Endothelial cell of umbilical vein (primary cell): ENCODE results near the gene GLRX2. TPM values are rescaled to one million over a fixed set of nuclear protein-coding genes. Genes with fewer than 3 reads are reported as not detected.

Experiments used
- BruUV-seq: library from RNA; stranded (reverse); fragments of 400-500 nt; replicated peaks from 2 replicates; lab custom pipeline; 2021; lab: Mats Ljungman, UMichigan
- CTCF ChIA-PET: fragments of 300-600, 350-600 bp; sonication (Branson Sonifier 250); formaldehyde crosslinking; loops from one replicate; lab custom pipeline; 2021; ENCODE audit warnings: antibody characterized with exemption, inconsistent platforms; lab: Charles Lee
- POLR2A ChIA-PET: fragments of 300-600, 350-600 bp; sonication (Branson Sonifier 250); formaldehyde crosslinking; loops from one replicate; lab custom pipeline; 2021; ENCODE audit warnings: antibody characterized with exemption, inconsistent platforms; lab: Charles Lee
- DNase-seq: peaks from one replicate; pipeline ENCODE4 v3.0.0-alpha.2; 2011; ENCODE audit warnings: low read depth, low spot score
- FAIRE-seq: peaks from 2 replicates; lab custom pipeline; 2011; peaks lifted over from hg19 to GRCh38; lab: Jason Lieb, UNC
- H2AFZ ChIP-seq: 2 replicates; pipeline ENCODE4 v1.6.0; 2012; ENCODE audit warnings: low read depth, low read length, control low read depth, inconsistent platforms
- H3K27ac ChIP-seq: 2 replicates; pipeline ENCODE4 v1.5.1; 2011; ENCODE audit warnings: low read depth, mild to moderate bottlenecking, control low read depth, low read length, moderate library complexity; ENCODE audit not compliant: insufficient read depth
- H3K27me3 ChIP-seq, 2 experiments: 2 replicates each; pipeline versions ENCODE4 v1.6.0 to v1.6.1; 2011; ENCODE audit warnings: low read length in 2 of 2, mixed read lengths in 1 of 2; ENCODE audit not compliant: control insufficient read depth in 2 of 2, insufficient read depth in 2 of 2
- H3K36me3 ChIP-seq, 2 experiments: 2 replicates in 1 of 2; 3 replicates in 1 of 2; pipeline ENCODE4 v1.5.1; 2011; ENCODE audit warnings: low read length in 2 of 2, mild to moderate bottlenecking in 1 of 2, moderate library complexity in 1 of 2; ENCODE audit not compliant: control insufficient read depth in 2 of 2, insufficient read depth in 2 of 2; ENCODE audit errors: extremely low read depth in 1 of 2
- H3K4me1 ChIP-seq: 3 replicates; pipeline ENCODE4 v1.5.1; 2011; ENCODE audit warnings: mild to moderate bottlenecking, low read length; ENCODE audit not compliant: control insufficient read depth, insufficient read depth; ENCODE audit errors: extremely low read depth
- H3K4me2 ChIP-seq: 2 replicates; pipeline ENCODE4 v1.6.1; 2011; ENCODE audit warnings: low read length, control low read depth, mixed read lengths; ENCODE audit not compliant: insufficient read depth
- H3K4me3 ChIP-seq, 3 experiments: fragments of 200-600 bp in 1 of 3; sonication (generic), shearing (Covaris generic) in 1 of 3; replicated peaks in 1 of 3; 2 replicates each; pipeline ENCODE4 v1.5.1; 2011 to 2016; ENCODE audit warnings: control low read depth in 3 of 3, low read length in 3 of 3, mild to moderate bottlenecking in 2 of 3, inconsistent platforms in 1 of 3, low read depth in 1 of 3, moderate library complexity in 1 of 3; ENCODE audit not compliant: insufficient read depth in 1 of 3
- H3K79me2 ChIP-seq: 2 replicates; pipeline ENCODE4 v1.6.0; 2012; ENCODE audit warnings: low read length, inconsistent platforms; ENCODE audit not compliant: control insufficient read depth, insufficient read depth
- H3K9ac ChIP-seq: replicated peaks from 2 replicates; pipeline ENCODE3; 2011; ENCODE audit warnings: low read length, control low read depth; ENCODE audit not compliant: insufficient read depth; ENCODE audit errors: extremely low read depth
- H3K9me1 ChIP-seq: replicated peaks from 3 replicates; pipeline ENCODE4 v1.6.0; 2011; ENCODE audit warnings: mild to moderate bottlenecking, low read length; ENCODE audit not compliant: control insufficient read depth, insufficient read depth; ENCODE audit errors: extremely low read depth
- H3K9me3 ChIP-seq: replicated peaks from 2 replicates; pipeline ENCODE4 v1.5.1; 2012; ENCODE audit warnings: low read length, inconsistent platforms; ENCODE audit not compliant: control insufficient read depth, insufficient read depth
- H4K20me1 ChIP-seq: replicated peaks from 2 replicates; pipeline ENCODE3; 2011; ENCODE audit warnings: mild to moderate bottlenecking, low read length; ENCODE audit not compliant: control insufficient read depth, insufficient read depth; ENCODE audit errors: extremely low read depth
- EZH2 ChIP-seq: IDR thresholded peaks from 2 replicates; pipeline ENCODE4 v1.6.1; 2012; ENCODE audit warnings: borderline replicate concordance, low read depth, mild to moderate bottlenecking, moderate library complexity, low read length, inconsistent platforms; ENCODE audit not compliant: severe bottlenecking
- FOS ChIP-seq: IDR thresholded peaks from 2 replicates; pipeline ENCODE4 v1.6.1; 2011; ENCODE audit warnings: mild to moderate bottlenecking, low read length, moderate library complexity, borderline replicate concordance; ENCODE audit not compliant: insufficient read depth
- GATA2 ChIP-seq: IDR thresholded peaks from 2 replicates; pipeline ENCODE4 v1.7.0; 2011; ENCODE audit warnings: low read depth, mild to moderate bottlenecking, moderate library complexity, mixed read lengths, low read length; ENCODE audit not compliant: insufficient read length, insufficient read depth
- JUN ChIP-seq: IDR thresholded peaks from 2 replicates; pipeline ENCODE4 v1.6.1; 2011; ENCODE audit warnings: borderline replicate concordance, low read depth; ENCODE audit not compliant: insufficient read length, insufficient read depth
- MYC ChIP-seq: IDR thresholded peaks from one replicate; pipeline ENCODE4 v1.6.1; 2011; ENCODE audit warnings: mild to moderate bottlenecking, low read depth, low read length
- POLR2A ChIP-seq: IDR thresholded peaks from 2 replicates; pipeline ENCODE4 v1.6.1; 2012; ENCODE audit warnings: low read depth, mild to moderate bottlenecking, control low read depth, low read length
- POLR2AphosphoS5 ChIP-seq: IDR thresholded peaks from 2 replicates; pipeline ENCODE4 v1.6.1; 2012; ENCODE audit warnings: low read depth, mild to moderate bottlenecking, control low read depth, low read length, moderate library complexity; ENCODE audit not compliant: insufficient read depth
- dilution Hi-C: fragments of 300-500 bp; cut with MboI; formaldehyde crosslinking; loops from one replicate; pipeline ENCODE4 v1.15.0; 2019; ENCODE audit warnings: low sequenced_read_pairs; ENCODE audit not compliant: extremely low pct_ligation_motif_present
- intact Hi-C: fragments of 100-400 bp; cut with micrococcal nuclease; formaldehyde crosslinking; loops from one replicate; pipeline ENCODE4 v1.10.0; 2022
- polyA plus RNA-seq, 4 experiments: library from polyadenylated mRNA; depleted of rRNA in 3 of 4; stranded (reverse) in 3 of 4; unstranded in 1 of 4; fragments of >200 nt; gene quantifications; 2 replicates each; pipeline versions ENCODE4 v1.2.1 to v1.2.3, GENCODE V29; 2011 to 2012; ENCODE audit warnings: missing spikeins in 1 of 4
- total RNA-seq: library from RNA; stranded (reverse); gene quantifications from 2 replicates; pipeline ENCODE4 v1.2.3, GENCODE V29; 2021
- TF ChIP-seq, protein P1 (sequence below): IDR thresholded peaks from 2 replicates; pipeline ENCODE4 v1.6.1; 2011; ENCODE audit not compliant: insufficient read depth, insufficient read length
- TF ChIP-seq, protein P2 (sequence below), 2 donors: IDR thresholded peaks; 1 replicate in 1 of 2; 2 replicates in 1 of 2; pipeline ENCODE4 v1.5.1; 2011; ENCODE audit warnings: low read length in 2 of 2, mild to moderate bottlenecking in 2 of 2, moderate library complexity in 2 of 2, control low read depth in 1 of 2, inconsistent platforms in 1 of 2, low read depth in 1 of 2; ENCODE audit not compliant: insufficient read depth in 1 of 2; ENCODE audit errors: extremely low read depth in 1 of 2

The GLRX2 gene
- total and polyA plus RNA-seq, 2 donors (not counting 3 experiments of a cell fraction or from before 2014, with no cell fraction given), result 13.1 to 21.5 TPM

DNA sequence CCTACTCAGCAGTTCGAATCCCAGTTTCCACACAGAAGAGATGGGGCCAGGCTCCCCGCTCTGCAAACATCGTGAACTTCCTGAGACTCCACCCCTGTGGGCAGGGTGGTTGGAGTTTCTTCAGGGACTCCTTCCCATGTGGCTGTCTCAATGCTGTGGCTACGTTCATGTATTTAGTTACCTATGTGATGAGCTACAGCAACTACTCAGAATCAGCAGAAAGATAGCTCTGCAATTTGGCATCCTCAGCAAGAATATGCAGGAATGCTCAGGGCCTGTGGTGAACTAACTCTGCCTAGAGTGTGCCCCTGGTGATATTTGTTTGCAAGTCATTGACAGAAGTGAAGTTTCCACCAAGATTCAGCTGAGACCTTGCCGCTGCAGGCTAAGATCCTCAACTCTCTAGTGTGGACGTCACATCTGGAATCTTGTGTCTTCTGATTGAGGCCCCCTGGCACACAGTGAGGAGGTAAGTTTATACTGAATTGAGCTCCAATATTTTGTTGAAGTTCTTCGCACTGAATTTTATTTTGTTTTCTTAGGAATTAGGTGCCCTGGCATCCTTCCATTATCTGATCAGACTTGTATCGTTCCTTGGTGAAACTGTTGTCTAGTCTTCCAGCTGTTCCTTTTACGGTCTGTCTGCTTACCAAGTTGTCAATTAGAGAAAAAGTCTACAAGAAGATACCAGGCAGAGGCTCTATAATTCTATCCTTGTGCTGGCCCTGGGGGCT is 8.2 kb upstream of the GLRX2 start:
- ChIA-PET CTCF (no interaction called here), POLR2A (no interaction called here)
- no peak for FAIRE-seq
- Histone ChIP-seq H3K79me2 (no peaks in the 10 kb centered on the region), H2AFZ (no peak overlapping the region), H3K9me1 (no peaks in the 10 kb centered on the region), H3K9ac (no peak overlapping the region), H3K9me3 (no peaks in the 10 kb centered on the region), H3K36me3 (no peaks in the 10 kb centered on the region), H3K27ac (no peak overlapping the region), H3K27me3 (no peaks in the 10 kb centered on the region), H3K4me2 (no peak overlapping the region), H4K20me1 (no peaks in the 10 kb centered on the region), H3K4me1 (peaks cover 12% of the 10 kb centered on the region), H3K4me3 (no peak overlapping the region)
- TF ChIP-seq GATA2 (no peak), POLR2AphosphoS5 (no peak), FOS (no peak), POLR2A (no peak)
- TF ChIP-seq, protein P1, sequence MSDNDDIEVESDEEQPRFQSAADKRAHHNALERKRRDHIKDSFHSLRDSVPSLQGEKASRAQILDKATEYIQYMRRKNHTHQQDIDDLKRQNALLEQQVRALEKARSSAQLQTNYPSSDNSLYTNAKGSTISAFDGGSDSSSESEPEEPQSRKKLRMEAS, result no peak
- BruUV-seq, result no TSS peak
- DNase-seq, result no peak
- intact Hi-C loops, result no loop called here
- dilution Hi-C loops, result no loop called here

DNA sequence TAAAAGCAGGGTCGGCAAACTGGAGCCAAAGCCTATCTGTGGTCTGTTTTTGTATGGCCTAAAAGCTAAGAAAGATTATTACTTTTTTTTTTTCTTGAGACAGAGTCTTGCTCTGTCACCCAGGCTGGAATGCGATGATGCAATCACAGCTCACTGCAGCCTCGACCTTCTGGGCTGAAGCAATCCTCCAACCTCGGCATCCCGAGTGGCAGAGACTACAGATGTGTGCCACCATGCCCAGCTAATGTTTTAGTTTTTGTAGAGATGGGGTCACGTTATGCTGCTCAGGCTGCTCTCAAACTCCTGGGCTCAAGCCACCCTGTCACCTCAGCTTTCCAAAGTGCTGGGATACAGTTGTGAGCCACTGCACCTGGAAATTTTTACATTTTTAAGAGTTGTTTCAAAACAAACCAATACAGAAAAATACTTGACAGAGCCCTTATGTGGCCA is 6.5 kb upstream of the GLRX2 start:
- dilution Hi-C loops, result no loop called here
- DNase-seq, result no peak

More for the DNA sequence above, 6.5 kb upstream of the GLRX2 start:
- no TSS peak for BruUV-seq
- H3K9ac ChIP-seq, result no peak overlapping the region
- H3K9me3 ChIP-seq, result no peaks in the 10 kb centered on the region
- FAIRE-seq, result peak; percentile 62
- H3K36me3 ChIP-seq, result no peaks in the 10 kb centered on the region
- peak overlapping the region; percentile 48 for H2AFZ ChIP-seq
- H3K9me1 ChIP-seq, result no peaks in the 10 kb centered on the region
- H3K4me3 ChIP-seq, result no peak overlapping the region
- no peaks in the 10 kb centered on the region for H3K27me3 ChIP-seq
- peaks cover 12% of the 10 kb centered on the region for H3K4me1 ChIP-seq
- no peaks in the 10 kb centered on the region for H3K79me2 ChIP-seq
- no peak overlapping the region for H3K27ac ChIP-seq
- ChIA-PET POLR2A (no interaction called here), CTCF (interaction anchor here (0.9 kb wide), 1 partner anchor 10 kb away, joined by 4 read pairs; the partner anchor contains the start of gene CDC73)
- no peaks in the 10 kb centered on the region for H4K20me1 ChIP-seq
- TF ChIP-seq, protein P2, sequence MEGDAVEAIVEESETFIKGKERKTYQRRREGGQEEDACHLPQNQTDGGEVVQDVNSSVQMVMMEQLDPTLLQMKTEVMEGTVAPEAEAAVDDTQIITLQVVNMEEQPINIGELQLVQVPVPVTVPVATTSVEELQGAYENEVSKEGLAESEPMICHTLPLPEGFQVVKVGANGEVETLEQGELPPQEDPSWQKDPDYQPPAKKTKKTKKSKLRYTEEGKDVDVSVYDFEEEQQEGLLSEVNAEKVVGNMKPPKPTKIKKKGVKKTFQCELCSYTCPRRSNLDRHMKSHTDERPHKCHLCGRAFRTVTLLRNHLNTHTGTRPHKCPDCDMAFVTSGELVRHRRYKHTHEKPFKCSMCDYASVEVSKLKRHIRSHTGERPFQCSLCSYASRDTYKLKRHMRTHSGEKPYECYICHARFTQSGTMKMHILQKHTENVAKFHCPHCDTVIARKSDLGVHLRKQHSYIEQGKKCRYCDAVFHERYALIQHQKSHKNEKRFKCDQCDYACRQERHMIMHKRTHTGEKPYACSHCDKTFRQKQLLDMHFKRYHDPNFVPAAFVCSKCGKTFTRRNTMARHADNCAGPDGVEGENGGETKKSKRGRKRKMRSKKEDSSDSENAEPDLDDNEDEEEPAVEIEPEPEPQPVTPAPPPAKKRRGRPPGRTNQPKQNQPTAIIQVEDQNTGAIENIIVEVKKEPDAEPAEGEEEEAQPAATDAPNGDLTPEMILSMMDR (IDR thresholded peaks at IDR 0.05; ENCODE audit: extremely low read depth in 1 of 2, insufficient read depth in 1 of 2, low read depth in 1 of 2, low read length in 2 of 2), result no peak
- TF ChIP-seq POLR2A (no peak), JUN (no peak), POLR2AphosphoS5 (no peak), MYC (no peak), EZH2 (no peak), FOS (no peak)
- TF ChIP-seq, protein P1, result no peak
- intact Hi-C loops, result no loop called here
- no peak overlapping the region for H3K4me2 ChIP-seq
